SU-DHL-6 (cell line): Measurements from ENCODE around the gene MUC12.

Source experiments
- H2AFZ ChIP-seq: fragments of 200-600 bp; sonication (generic); 2 replicates; pipeline ENCODE4 v1.6.1; 2014; ENCODE audit warnings: low read depth, mild to moderate bottlenecking, moderate library complexity, mixed read lengths, antibody characterized with exemption, low read length; ENCODE audit not compliant: severe bottlenecking
- H3F3A ChIP-seq: fragments of 200-600 bp; shearing (Covaris generic); 2 replicates; pipeline ENCODE4 v1.6.0; 2016; ENCODE audit warnings: antibody characterized with exemption, mild to moderate bottlenecking; ENCODE audit not compliant: insufficient read depth
- H3K27ac ChIP-seq: fragments of 200-600 bp; sonication (generic); 2 replicates; pipeline ENCODE4 v1.5.1; 2016; ENCODE audit warnings: low read depth, mild to moderate bottlenecking, low read length, moderate library complexity, mixed read lengths
- H3K27me3 ChIP-seq: fragments of 200-600 bp; sonication (generic), shearing (Covaris generic); 2 replicates; pipeline ENCODE4 v1.6.0; 2014; ENCODE audit warnings: mild to moderate bottlenecking, low read length
- H3K36me3 ChIP-seq: fragments of 200-600 bp; sonication (generic); 2 replicates; pipeline ENCODE4 v1.6.1; 2014; ENCODE audit warnings: mild to moderate bottlenecking, low read length, mixed read lengths
- H3K4me2 ChIP-seq: fragments of 300-600, 200-600 bp; shearing (Covaris generic), sonication (generic); 2 replicates; pipeline ENCODE4 v1.6.0; 2014; ENCODE audit warnings: low read length, low read depth, mild to moderate bottlenecking; ENCODE audit not compliant: poor library complexity, severe bottlenecking
- H3K4me3 ChIP-seq: fragments of 200-600 bp; sonication (generic); 2 replicates; pipeline ENCODE4 v1.5.1; 2014; ENCODE audit warnings: antibody characterized with exemption, low read length, mild to moderate bottlenecking, mixed read lengths; ENCODE audit not compliant: insufficient read depth, poor library complexity, severe bottlenecking
- H3K79me2 ChIP-seq: fragments of 200-600 bp; sonication (generic); 2 replicates; pipeline ENCODE4 v1.6.1; 2014; ENCODE audit warnings: mild to moderate bottlenecking, low read length, moderate library complexity; ENCODE audit not compliant: insufficient read depth
- H3K9ac ChIP-seq: fragments of 200-600 bp; sonication (generic); 2 replicates; pipeline ENCODE4 v1.7.0; 2014; ENCODE audit warnings: mild to moderate bottlenecking, low read length
- H3K9me2 ChIP-seq: fragments of 200-600 bp; sonication (generic); replicated peaks from 2 replicates; pipeline ENCODE4 v1.6.1; 2014; ENCODE audit warnings: low read length; ENCODE audit not compliant: insufficient read depth
- H3K9me3 ChIP-seq: fragments of 200-600 bp; sonication (generic); 2 replicates; pipeline ENCODE4 v1.6.1; 2014; ENCODE audit warnings: low read length, mixed read lengths; ENCODE audit not compliant: insufficient read depth
- H4K20me1 ChIP-seq: fragments of 200-600 bp; sonication (generic); 2 replicates; pipeline ENCODE4 v1.6.1; 2014; ENCODE audit warnings: low read depth, mild to moderate bottlenecking, antibody characterized with exemption, low read length, moderate library complexity, mixed read lengths
- EZH2phosphoT487 ChIP-seq: fragments of 200-600 bp; sonication (generic), shearing (Covaris generic); conservative IDR thresholded peaks from 2 replicates; pipeline ENCODE4 v1.6.1; 2018; ENCODE audit warnings: mild to moderate bottlenecking, antibody characterized with exemption, low read length, moderate library complexity, mixed read lengths
- TF ChIP-seq, protein P1 (sequence below): fragments of 200-600 bp; sonication (generic); IDR thresholded peaks from one replicate; pipeline ENCODE4 v1.5.1; 2017; ENCODE audit warnings: antibody characterized with exemption, mild to moderate bottlenecking, low read length, moderate library complexity; ENCODE audit not compliant: insufficient read depth, poor library complexity, severe bottlenecking

Gene MUC12

DNA sequence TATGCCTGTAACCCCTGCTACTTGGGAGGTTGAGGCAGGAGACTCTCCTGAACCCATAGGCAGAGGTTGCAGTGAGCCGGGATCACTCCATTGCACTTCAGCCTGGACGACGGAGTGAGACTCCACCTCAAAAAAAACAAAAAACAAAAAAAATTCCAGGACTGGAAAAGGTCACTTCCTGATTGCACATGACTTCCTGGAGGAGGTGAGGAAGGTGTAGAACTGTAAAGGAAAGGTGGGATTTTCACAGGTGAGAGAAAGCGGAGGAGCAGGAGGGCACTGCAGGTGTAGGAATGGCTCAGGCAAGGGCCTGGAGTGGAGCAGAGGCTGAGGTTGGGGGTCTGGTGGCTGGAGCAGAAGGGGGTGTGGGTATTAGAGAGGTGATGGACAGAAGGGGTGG lies 23.3 kb upstream of the MUC12 start:
- Histone ChIP-seq H3K9me2 (no peaks in the 10 kb centered on the region), H3K4me2 (no peak overlapping the region), H3K27me3 (peaks cover 4% of the 10 kb centered on the region; the same call in 1 of the 2 replicates), H3F3A (no peaks in the 10 kb centered on the region), H3K4me3 (no peak overlapping the region), H2AFZ (no peak overlapping the region), H3K9ac (no peak overlapping the region), H3K9me3 (no peaks in the 10 kb centered on the region), H3K27ac (no peak overlapping the region), H4K20me1 (no peaks in the 10 kb centered on the region), H3K36me3 (no peaks in the 10 kb centered on the region), H3K79me2 (no peaks in the 10 kb centered on the region)
- TF ChIP-seq EZH2phosphoT487: no peak
- TF ChIP-seq, protein P1, sequence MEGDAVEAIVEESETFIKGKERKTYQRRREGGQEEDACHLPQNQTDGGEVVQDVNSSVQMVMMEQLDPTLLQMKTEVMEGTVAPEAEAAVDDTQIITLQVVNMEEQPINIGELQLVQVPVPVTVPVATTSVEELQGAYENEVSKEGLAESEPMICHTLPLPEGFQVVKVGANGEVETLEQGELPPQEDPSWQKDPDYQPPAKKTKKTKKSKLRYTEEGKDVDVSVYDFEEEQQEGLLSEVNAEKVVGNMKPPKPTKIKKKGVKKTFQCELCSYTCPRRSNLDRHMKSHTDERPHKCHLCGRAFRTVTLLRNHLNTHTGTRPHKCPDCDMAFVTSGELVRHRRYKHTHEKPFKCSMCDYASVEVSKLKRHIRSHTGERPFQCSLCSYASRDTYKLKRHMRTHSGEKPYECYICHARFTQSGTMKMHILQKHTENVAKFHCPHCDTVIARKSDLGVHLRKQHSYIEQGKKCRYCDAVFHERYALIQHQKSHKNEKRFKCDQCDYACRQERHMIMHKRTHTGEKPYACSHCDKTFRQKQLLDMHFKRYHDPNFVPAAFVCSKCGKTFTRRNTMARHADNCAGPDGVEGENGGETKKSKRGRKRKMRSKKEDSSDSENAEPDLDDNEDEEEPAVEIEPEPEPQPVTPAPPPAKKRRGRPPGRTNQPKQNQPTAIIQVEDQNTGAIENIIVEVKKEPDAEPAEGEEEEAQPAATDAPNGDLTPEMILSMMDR: no peak

DNA sequence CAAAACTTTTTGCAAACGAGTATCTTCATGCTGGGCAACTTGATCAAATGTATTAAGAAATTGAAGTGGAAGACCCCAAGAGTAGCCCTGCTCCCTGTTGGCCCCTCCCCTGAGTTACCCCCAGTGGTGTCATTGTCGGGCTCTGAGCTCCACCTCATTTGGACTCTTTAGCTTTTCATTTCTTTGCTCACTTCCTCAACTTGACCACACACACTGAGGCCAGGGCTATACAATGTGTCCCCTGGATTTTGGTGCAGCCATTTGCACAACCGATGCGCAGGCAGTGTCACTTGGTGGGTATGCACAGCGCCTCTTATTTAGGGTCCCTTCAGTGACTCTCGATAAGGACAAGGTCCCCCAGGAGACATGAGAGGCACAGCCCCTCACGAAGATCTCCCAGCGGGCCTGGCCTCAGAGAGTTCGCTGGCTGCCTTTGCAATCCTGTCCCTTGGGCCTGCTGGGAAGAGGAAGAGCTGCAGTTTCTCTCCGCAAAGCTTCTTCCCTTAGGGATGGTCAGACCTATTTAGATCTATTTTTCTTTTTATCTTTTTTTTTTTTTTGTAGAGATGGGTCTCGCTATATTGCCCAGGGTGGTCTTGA lies 22.5 kb upstream of the MUC12 start:
- no peak overlapping the region for H3K4me3 ChIP-seq
- no peaks in the 10 kb centered on the region for H3F3A ChIP-seq
- no peak overlapping the region for H3K27ac ChIP-seq
- no peak overlapping the region for H3K4me2 ChIP-seq
- no peaks in the 10 kb centered on the region for H3K9me3 ChIP-seq
- TF ChIP-seq, protein P1: no peak
- TF ChIP-seq EZH2phosphoT487: no peak
- no peaks in the 10 kb centered on the region for H4K20me1 ChIP-seq
- H3K27me3 ChIP-seq: peaks cover 4% of the 10 kb centered on the region; the same call in 1 of the 2 replicates
- no peak overlapping the region for H2AFZ ChIP-seq
- H3K36me3 ChIP-seq: no peaks in the 10 kb centered on the region
- no peaks in the 10 kb centered on the region for H3K79me2 ChIP-seq
- no peak overlapping the region for H3K9ac ChIP-seq
- no peaks in the 10 kb centered on the region for H3K9me2 ChIP-seq

- no peak for TF ChIP-seq EZH2phosphoT487
- TF ChIP-seq, protein P1: no peak
- Histone ChIP-seq H3K36me3 (no peaks in the 10 kb centered on the region), H3K79me2 (no peaks in the 10 kb centered on the region), H3K27me3 (peaks cover 4% of the 10 kb centered on the region; the same call in 1 of the 2 replicates), H4K20me1 (no peaks in the 10 kb centered on the region), H2AFZ (no peak overlapping the region), H3K9ac (no peak overlapping the region), H3K4me3 (no peak overlapping the region), H3K4me2 (no peak overlapping the region), H3K9me2 (no peaks in the 10 kb centered on the region), H3F3A (no peaks in the 10 kb centered on the region), H3K27ac (no peak overlapping the region), H3K9me3 (no peaks in the 10 kb centered on the region)
Observed at GRCh38 chr7:100947792-100948191, 21.6 kb upstream of the MUC12 start.
